AG04449 (cell line): Measurements from ENCODE around the gene APOL1.
A peak's percentile ranks its signal among the peaks of the same experiment; 100 is the strongest.

Experiments used
- CTCF ChIA-PET: fragments of 350-600 bp; formaldehyde crosslinking; extraction: SDS; loops from one replicate; lab custom pipeline; 2021; ENCODE audit warnings: antibody characterized with exemption; lab: Yijun Ruan, JAX
- POLR2A ChIA-PET: fragments of 400-600, 350-600 bp; formaldehyde crosslinking; extraction: SDS; loops from one replicate; lab custom pipeline; 2020; ENCODE audit warnings: antibody characterized with exemption, inconsistent platforms; lab: Yijun Ruan, JAX
- DNase-seq: peaks from one replicate; pipeline ENCODE4 v3.0.0-alpha.2; 2010; ENCODE audit warnings: low read depth, low spot score
- H3K4me3 ChIP-seq: 2 replicates; pipeline ENCODE4 v1.5.1; 2011; ENCODE audit warnings: low read depth, mild to moderate bottlenecking, control low read depth, low read length
- TF ChIP-seq, protein P1 (sequence below): IDR thresholded peaks from one replicate; pipeline ENCODE4 v1.5.1; 2011; ENCODE audit warnings: mild to moderate bottlenecking, moderate library complexity, low read length, control low read depth, inconsistent platforms; ENCODE audit not compliant: insufficient read depth; ENCODE audit errors: missing control alignments

The APOL1 gene

GRCh38 chr22:36234919-36235318, 18.0 kb upstream of the APOL1 start:
- CTCF ChIA-PET: interaction anchor here (1.8 to 6.1 kb wide), 3 partner anchors 38 to 252 kb away, joined by 3 to 47 read pairs (median 9); no protein-coding TSS in a partner anchor
- no peak overlapping the region for H3K4me3 ChIP-seq
- DNase-seq: no peak
- TF ChIP-seq, protein P1, sequence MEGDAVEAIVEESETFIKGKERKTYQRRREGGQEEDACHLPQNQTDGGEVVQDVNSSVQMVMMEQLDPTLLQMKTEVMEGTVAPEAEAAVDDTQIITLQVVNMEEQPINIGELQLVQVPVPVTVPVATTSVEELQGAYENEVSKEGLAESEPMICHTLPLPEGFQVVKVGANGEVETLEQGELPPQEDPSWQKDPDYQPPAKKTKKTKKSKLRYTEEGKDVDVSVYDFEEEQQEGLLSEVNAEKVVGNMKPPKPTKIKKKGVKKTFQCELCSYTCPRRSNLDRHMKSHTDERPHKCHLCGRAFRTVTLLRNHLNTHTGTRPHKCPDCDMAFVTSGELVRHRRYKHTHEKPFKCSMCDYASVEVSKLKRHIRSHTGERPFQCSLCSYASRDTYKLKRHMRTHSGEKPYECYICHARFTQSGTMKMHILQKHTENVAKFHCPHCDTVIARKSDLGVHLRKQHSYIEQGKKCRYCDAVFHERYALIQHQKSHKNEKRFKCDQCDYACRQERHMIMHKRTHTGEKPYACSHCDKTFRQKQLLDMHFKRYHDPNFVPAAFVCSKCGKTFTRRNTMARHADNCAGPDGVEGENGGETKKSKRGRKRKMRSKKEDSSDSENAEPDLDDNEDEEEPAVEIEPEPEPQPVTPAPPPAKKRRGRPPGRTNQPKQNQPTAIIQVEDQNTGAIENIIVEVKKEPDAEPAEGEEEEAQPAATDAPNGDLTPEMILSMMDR: no peak
- POLR2A ChIA-PET: no interaction called here

DNA sequence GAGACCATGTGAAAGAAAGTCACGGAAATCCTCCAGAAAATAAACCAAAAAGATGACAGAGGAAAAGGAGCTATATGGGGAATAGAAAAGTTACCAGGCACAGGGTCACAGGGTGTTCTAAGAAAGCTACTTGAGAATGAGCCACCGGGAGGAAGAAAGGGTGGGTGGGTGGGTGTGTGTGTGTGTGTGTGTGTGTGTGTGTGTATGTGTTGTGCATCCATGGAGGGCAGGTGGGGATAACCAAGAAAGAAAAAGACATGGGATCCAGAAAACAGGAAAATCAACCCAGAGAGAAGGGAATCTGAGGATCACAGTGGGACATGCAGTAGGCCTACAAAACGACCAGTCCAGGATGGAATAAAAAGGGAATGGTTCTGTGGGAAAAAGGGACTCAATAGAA, 17.3 kb upstream of the APOL1 start:
- POLR2A ChIA-PET: no interaction called here

DNA sequence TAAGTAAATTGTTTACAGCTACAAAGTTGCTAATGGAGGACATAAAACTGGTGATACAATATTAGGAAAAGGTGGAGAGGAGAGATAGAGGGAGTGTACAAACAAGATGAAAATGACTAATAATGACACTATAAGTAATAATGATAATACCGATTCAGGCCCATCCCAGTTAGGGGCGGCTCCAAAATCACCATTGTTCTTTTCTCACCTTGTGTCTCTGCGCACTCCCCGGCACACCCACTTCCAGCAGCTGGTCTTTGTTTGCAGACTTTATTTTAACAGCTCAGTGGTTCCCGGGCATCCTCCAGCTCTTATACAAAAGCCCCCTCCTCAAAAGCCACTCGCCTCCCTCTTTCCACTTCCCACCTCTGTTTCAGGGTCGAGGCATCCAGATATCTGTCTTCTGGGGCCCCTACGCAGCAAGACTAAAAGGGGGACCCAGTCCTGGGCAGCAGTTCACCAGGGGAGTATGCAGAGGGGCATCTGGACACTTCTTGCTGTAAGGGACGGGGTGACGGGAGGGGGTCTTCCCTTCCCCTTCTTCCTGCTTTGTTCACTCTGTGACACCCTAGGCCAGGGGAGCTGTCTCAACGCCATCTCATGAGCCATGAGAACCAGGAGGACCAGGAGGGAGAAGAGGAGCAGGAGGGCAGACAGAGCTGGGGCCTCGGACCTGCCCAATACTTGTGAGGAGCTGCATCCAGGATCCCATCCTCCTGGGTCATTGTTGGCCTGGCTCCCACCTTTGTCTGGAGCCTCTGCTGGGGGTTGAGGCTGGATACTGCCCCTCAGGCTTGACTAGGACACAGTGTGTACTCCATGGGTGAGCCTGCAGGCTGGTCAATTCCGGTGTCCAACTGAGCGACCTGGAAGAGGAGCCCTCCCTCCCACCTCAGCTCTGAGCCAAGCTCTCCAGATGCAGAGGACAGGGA, 16.3 kb upstream of the APOL1 start:
- ChIA-PET CTCF (interaction anchor here (0.7 to 6.1 kb wide), 8 partner anchors 12 to 250 kb away, joined by 3 to 47 read pairs (median 4); partner anchors contain the start of gene APOL1), POLR2A (no interaction called here)
- no peak overlapping the region; the same call in 1 of the 2 replicates for H3K4me3 ChIP-seq
- DNase-seq: no peak
- TF ChIP-seq, protein P1: no peak

More for the DNA sequence above, 17.3 kb upstream of the APOL1 start:
- H3K4me3 ChIP-seq: no peak overlapping the region
- TF ChIP-seq, protein P1: no peak
- CTCF ChIA-PET: interaction anchor here (1.7 to 6.1 kb wide), 4 partner anchors 19 to 251 kb away, joined by 3 to 47 read pairs (median 6); no protein-coding TSS in a partner anchor
- DNase-seq: no peak

- ChIA-PET POLR2A (no interaction called here), CTCF (interaction anchor here (0.8 to 6.1 kb wide), 10 partner anchors 11 to 249 kb away, joined by 3 to 47 read pairs (median 4); partner anchors contain the start of gene APOL1)
- TF ChIP-seq, protein P1: no peak
- H3K4me3 ChIP-seq: peak overlapping the region; percentile 75
- no peak for DNase-seq
These were observed 15.2 kb upstream of the APOL1 start for GRCh38 chr22:36237462-36238372.

GRCh38 chr22:36238373-36239149, 14.4 kb upstream of the APOL1 start:
- no peak for DNase-seq
- H3K4me3 ChIP-seq: peak overlapping the region; percentile 75
- CTCF ChIA-PET: interaction anchor here (0.7 to 6.1 kb wide), 22 partner anchors 11 to 248 kb away, joined by 3 to 47 read pairs (median 4); partner anchors contain the start of gene APOL1
- POLR2A ChIA-PET: interaction anchor here (1.0 to 1.3 kb wide), 3 partner anchors 15 to 148 kb away, joined by 3 to 6 read pairs (median 4); partner anchors contain the start of gene APOL1
- TF ChIP-seq, protein P1: no peak
